Right lobe of liver (tissue), 4 donors: ENCODE measurements around the gene UFD1.

Experiments
- CTCF ChIP-seq, 4 donors: fragments of 200-600 bp in 3 of 4; fragments of 450-650 bp in 1 of 4; IDR thresholded peaks; one replicate each; pipeline versions ENCODE4 v1.5.1 to v1.8.0; 2016 to 2022; ENCODE audit warnings: antibody characterized with exemption in 4 of 4, mild to moderate bottlenecking in 2 of 4
- POLR2A ChIP-seq: fragments of 450-650 bp; IDR thresholded peaks from one replicate; pipeline ENCODE4 v1.6.1; 2017; ENCODE audit warnings: antibody characterized with exemption, mild to moderate bottlenecking
- donor health status: DM: no; HTN: no; CAD: no.
- donor health status: DM: no; HTN: no; CAD: no.
- donor health status: DM: no; HTN: yes; CAD: no.

GRCh38 chr22:19497245-19497644, 18.3 kb upstream of the UFD1 start:
- TF ChIP-seq CTCF (IDR thresholded peaks at IDR 0.05) (no peak), POLR2A (no peak)
